Measurements from ENCODE around the gene ZFAND2B.
A peak's percentile ranks its signal among the peaks of the same experiment; 100 is the strongest.

ZFAND2B gene

DNA sequence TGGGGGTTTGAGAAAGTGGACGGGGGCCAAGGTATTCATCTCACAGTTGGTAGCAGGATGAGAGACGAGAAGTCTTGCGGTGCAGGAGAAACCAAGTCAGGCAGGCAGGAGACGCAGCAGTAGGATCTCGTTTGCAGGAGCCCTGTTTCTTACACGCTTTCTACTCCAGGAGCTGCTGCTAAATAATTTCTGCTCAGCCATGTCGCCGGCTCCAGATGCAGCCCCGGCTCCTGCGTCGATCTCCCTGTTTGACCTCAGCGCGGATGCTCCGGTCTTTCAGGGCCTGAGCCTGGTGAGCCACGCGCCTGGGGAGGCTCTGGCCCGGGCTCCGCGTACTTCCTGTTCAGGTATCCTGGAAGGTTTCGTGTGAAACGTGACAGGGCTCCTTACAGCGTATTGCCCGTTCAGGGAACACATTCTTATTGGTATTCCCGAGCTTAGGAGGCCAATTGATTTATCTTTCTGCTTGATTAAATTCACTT, 23.5 kb downstream of the ZFAND2B start:
- Histone ChIP-seq H2AFZ (ENCODE audit: low read depth, low read length, severe bottlenecking) (peak overlapping the region; percentile 32), H3K36me3 (ENCODE audit: low read length) (0 out of 2 replicates have a peak, but pooled peaks cover 7% of the 10 kb centered on the region)
- TF ChIP-seq EZH2phosphoT487 (conservative IDR thresholded peaks at IDR 0.05; ENCODE audit: low read length) = no peak
- TF ChIP-seq, protein P1, sequence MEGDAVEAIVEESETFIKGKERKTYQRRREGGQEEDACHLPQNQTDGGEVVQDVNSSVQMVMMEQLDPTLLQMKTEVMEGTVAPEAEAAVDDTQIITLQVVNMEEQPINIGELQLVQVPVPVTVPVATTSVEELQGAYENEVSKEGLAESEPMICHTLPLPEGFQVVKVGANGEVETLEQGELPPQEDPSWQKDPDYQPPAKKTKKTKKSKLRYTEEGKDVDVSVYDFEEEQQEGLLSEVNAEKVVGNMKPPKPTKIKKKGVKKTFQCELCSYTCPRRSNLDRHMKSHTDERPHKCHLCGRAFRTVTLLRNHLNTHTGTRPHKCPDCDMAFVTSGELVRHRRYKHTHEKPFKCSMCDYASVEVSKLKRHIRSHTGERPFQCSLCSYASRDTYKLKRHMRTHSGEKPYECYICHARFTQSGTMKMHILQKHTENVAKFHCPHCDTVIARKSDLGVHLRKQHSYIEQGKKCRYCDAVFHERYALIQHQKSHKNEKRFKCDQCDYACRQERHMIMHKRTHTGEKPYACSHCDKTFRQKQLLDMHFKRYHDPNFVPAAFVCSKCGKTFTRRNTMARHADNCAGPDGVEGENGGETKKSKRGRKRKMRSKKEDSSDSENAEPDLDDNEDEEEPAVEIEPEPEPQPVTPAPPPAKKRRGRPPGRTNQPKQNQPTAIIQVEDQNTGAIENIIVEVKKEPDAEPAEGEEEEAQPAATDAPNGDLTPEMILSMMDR (IDR thresholded peaks at IDR 0.05; ENCODE audit: insufficient read depth, low read length, poor library complexity, severe bottlenecking) = no peak

DNA sequence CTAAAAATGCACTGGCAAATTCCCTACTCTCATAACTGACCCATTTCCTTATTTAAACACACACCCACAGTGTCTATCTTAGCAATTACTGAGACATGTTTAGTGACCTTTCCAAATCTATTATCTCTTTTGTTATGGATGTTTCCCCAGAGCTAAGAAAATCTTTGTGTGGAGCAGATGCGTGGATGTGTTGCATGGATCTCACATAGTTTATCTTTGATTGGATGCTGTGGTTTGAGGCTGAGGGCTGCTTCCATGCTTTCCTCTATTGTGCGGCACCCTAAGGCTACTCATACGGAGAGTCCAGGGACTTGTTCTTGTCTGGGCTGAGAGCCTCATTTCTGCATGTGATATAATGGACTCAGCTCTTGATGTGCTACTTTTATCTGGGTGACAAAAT, 27.7 kb downstream of the ZFAND2B start:
- 0 out of 2 replicates have a peak, but pooled peaks cover 7% of the 10 kb centered on the region for H3K36me3 ChIP-seq (ENCODE audit: low read length)
- no peaks in the 10 kb centered on the region for H3K9me2 ChIP-seq (replicated peaks; ENCODE audit: insufficient read depth, low read length)
- H3F3A ChIP-seq (ENCODE audit: insufficient read depth) = no peaks in the 10 kb centered on the region
- H3K79me2 ChIP-seq (ENCODE audit: insufficient read depth, low read length) = peaks cover 15% of the 10 kb centered on the region
- no peak overlapping the region for H3K4me2 ChIP-seq (ENCODE audit: low read depth, low read length, poor library complexity, severe bottlenecking)
- no peak overlapping the region for H3K27ac ChIP-seq (ENCODE audit: low read depth, low read length)
- no peaks in the 10 kb centered on the region for H4K20me1 ChIP-seq (ENCODE audit: low read depth, low read length)
- no peak overlapping the region for H2AFZ ChIP-seq (ENCODE audit: low read depth, low read length, severe bottlenecking)
- TF ChIP-seq EZH2phosphoT487 (conservative IDR thresholded peaks at IDR 0.05; ENCODE audit: low read length) = no peak
- TF ChIP-seq, protein P1 (IDR thresholded peaks at IDR 0.05; ENCODE audit: insufficient read depth, low read length, poor library complexity, severe bottlenecking) = no peak
- H3K9me3 ChIP-seq (ENCODE audit: insufficient read depth, low read length) = no peaks in the 10 kb centered on the region
- no peak overlapping the region for H3K9ac ChIP-seq (ENCODE audit: low read length)
- no peaks in the 10 kb centered on the region for H3K27me3 ChIP-seq (ENCODE audit: low read length)
- no peak overlapping the region for H3K4me3 ChIP-seq (ENCODE audit: insufficient read depth, low read length, poor library complexity, severe bottlenecking)

More for the DNA sequence above, 23.5 kb downstream of the ZFAND2B start:
- peak overlapping the region; percentile 97 for H3K4me3 ChIP-seq (ENCODE audit: insufficient read depth, low read length, poor library complexity, severe bottlenecking)
- H3K9me3 ChIP-seq (ENCODE audit: insufficient read depth, low read length) = no peaks in the 10 kb centered on the region
- H3K27ac ChIP-seq (ENCODE audit: low read depth, low read length) = peak overlapping the region; percentile 70
- H3K9ac ChIP-seq (ENCODE audit: low read length) = peak overlapping the region; percentile 76
- H3K27me3 ChIP-seq (ENCODE audit: low read length) = no peaks in the 10 kb centered on the region
- no peaks in the 10 kb centered on the region for H4K20me1 ChIP-seq (ENCODE audit: low read depth, low read length)
- H3K4me2 ChIP-seq (ENCODE audit: low read depth, low read length, poor library complexity, severe bottlenecking) = peak overlapping the region; percentile 97
- H3K79me2 ChIP-seq (ENCODE audit: insufficient read depth, low read length) = peaks cover 33% of the 10 kb centered on the region
- H3F3A ChIP-seq (ENCODE audit: insufficient read depth) = no peaks in the 10 kb centered on the region
- no peaks in the 10 kb centered on the region for H3K9me2 ChIP-seq (replicated peaks; ENCODE audit: insufficient read depth, low read length)

DNA sequence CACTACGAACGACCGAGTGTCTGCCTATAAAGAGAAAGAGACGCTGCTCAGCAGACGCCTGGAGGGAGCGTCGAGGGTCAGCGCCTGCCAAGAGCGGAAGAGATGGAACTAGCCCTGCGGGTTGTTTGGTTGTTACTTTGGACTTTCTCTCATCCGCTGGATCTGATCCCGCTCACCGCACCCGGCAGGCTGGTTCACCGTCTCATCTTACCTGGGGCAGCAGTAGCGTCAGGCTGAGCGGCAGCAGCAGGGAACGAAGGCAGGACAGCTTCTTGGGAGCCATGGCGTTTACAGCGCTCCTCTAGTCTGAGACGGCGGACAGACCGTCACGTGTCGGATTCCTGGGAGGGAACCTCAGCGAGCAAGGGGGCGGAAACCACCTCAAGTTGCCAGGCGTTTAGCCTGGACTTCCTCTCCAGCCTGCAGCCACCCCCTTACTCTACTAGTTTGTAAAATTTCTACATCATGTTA, 36.7 kb downstream of the ZFAND2B start:
- no peaks in the 10 kb centered on the region for H4K20me1 ChIP-seq (ENCODE audit: low read depth, low read length)
- no peak overlapping the region for H3K9ac ChIP-seq (ENCODE audit: low read length)

More for the DNA sequence above, 36.7 kb downstream of the ZFAND2B start:
- Histone ChIP-seq H3K4me3 (ENCODE audit: insufficient read depth, low read length, poor library complexity, severe bottlenecking) (no peak overlapping the region), H3K36me3 (ENCODE audit: low read length) (no peaks in the 10 kb centered on the region), H3K79me2 (ENCODE audit: insufficient read depth, low read length) (no peaks in the 10 kb centered on the region), H3K27ac (ENCODE audit: low read depth, low read length) (no peak overlapping the region), H3F3A (ENCODE audit: insufficient read depth) (peaks cover 3% of the 10 kb centered on the region; the same call in 1 of the 2 replicates), H3K9me3 (ENCODE audit: insufficient read depth, low read length) (no peaks in the 10 kb centered on the region), H2AFZ (ENCODE audit: low read depth, low read length, severe bottlenecking) (no peak overlapping the region), H3K9me2 (replicated peaks; ENCODE audit: insufficient read depth, low read length) (no peaks in the 10 kb centered on the region), H3K27me3 (ENCODE audit: low read length) (no peaks in the 10 kb centered on the region), H3K4me2 (ENCODE audit: low read depth, low read length, poor library complexity, severe bottlenecking) (no peak overlapping the region)
- TF ChIP-seq, protein P1 (IDR thresholded peaks at IDR 0.05; ENCODE audit: insufficient read depth, low read length, poor library complexity, severe bottlenecking) = no peak
- TF ChIP-seq EZH2phosphoT487 (conservative IDR thresholded peaks at IDR 0.05; ENCODE audit: low read length) = no peak

Measured in SU-DHL-6 (cell line).